GM18873 (cell line): ENCODE data around the gene TMTC2.

Source experiments
- ATAC-seq: cut with Tn5 transposase; IDR thresholded peaks from one replicate; pipeline ENCODE4 v1.9.1; 2021; ENCODE audit warnings: mild to moderate bottlenecking, moderate library complexity, moderate number of reproducible peaks; ENCODE audit not compliant: unreplicated experiment, low FRiP score

TMTC2 gene

DNA sequence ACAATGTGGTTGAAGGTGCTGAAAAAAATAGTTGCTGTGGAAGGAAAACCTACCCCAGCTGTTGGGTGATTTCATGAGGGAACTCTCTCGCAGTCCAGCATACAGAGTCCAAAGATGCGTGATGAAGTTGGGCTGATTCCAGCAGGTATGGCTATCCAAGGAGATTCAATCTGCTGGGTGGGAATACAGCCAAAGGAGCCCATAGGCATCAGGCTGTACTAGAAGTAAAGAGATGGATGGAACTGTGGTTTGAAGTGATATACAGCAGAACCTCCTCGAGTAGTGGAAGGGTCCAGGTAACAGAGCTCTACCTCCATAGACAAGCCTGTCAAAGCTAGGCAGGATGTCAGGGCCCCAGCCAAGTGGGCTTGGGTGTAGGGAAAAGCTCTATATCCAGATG is 11.5 kb upstream of the TMTC2 start:
- no peak for ATAC-seq

DNA sequence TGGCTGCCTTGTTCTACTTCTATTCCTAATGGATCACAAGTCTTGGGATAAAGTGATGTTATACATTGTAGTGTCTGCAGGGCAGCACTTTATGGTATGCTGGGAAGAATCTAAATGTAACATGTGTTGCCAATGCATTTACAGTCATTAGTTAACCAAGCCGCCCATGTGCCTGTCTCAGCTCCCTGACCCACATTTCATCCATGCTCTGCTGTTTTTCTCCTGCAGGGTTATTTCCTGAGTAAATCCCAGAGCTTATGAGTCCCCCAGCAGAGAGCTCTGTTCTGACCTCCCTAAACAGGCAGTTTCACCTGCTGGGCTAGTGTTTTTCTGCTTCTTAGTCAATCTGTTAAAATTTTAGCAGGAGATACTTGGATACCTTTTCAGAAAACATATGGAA is 4.4 kb upstream of the TMTC2 start:
- no peak for ATAC-seq

DNA sequence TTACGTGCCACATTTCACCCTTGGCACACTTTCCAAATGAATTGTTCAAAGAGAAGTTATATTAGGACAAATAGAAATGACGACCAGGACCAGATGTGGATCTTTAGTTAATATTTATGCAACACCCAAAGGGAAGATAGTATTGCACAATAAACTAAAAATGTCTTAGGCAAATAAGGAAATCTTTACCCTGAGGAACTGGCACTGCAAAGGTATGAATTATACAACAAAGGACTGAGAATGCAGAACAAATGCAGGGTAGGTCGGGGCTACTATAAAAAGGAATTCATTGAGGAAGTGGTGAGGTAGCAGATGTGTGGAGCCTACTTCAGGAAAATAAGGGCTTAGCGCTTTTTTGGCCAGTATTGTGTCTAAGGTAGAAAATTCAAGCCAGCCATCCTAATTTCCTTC is 3.9 kb upstream of the TMTC2 start:
- ATAC-seq, result no peak

DNA sequence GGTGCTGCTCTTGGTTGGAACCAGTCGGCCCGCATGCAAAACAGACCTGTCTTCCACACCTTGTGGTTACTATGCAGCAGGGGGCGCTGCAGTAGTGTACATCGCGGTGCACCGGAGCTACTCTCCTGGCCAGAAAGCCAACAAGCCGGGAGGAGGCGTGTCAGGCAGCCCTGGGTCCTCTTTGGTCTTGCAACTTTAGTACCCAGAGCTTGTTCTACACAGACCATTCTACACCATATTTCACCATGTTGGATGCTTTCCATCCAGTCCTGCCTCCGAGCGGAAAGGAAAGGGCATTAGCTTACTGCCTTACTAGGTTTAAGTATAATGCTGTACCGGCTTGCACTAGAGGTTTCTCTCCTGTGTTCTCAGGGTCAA is 927 bp upstream of the TMTC2 start:
- ATAC-seq, result peak; percentile 65

DNA sequence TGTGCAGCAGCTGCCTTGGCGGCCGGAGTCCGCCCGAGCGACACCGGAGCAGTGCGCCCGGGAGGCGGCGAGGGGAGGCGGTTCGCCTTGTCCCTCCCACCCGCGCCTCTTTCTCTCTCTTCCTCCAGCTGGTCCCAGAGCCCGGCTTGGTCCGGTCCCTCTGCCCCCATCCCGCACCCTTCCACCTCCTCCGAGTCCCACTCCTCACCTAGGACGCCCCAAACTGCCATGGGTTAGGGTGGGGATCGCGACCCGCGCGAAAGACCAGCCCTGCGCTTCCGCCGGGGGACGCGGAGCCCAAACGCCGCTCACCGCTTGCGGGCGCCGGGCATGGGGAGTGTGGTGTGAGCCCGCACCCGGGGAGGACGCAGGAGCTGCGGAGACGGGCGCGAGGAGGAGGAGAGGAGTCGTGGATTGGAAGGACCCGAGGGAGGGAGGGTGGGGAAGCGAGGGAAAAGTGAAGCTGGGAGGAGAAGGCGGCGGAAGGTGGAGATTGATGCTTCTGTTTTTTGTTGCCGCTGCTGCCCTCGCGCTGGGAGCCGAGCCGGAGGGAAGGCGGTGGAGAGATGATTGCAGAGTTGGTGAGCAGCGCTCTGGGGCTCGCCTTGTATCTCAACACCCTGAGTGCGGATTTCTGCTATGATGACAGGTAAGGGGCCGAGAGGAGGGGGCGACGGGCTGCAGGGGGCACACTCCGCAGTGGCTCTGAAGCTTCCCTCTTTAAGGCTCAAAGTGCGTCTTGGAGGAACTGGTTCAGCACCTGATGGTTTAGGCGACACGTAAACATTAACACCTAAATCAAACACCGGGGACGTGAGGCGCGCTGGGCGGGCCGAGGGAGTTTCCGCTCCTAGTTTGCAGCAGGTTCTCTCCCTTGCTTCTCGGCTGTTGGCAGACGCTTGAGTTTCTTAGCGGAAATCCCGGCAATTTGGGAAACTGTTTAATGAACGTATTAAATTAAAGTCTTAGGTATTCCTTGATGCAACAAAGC is 610 bp downstream of the TMTC2 start:
- peak; percentile 26 for ATAC-seq

DNA sequence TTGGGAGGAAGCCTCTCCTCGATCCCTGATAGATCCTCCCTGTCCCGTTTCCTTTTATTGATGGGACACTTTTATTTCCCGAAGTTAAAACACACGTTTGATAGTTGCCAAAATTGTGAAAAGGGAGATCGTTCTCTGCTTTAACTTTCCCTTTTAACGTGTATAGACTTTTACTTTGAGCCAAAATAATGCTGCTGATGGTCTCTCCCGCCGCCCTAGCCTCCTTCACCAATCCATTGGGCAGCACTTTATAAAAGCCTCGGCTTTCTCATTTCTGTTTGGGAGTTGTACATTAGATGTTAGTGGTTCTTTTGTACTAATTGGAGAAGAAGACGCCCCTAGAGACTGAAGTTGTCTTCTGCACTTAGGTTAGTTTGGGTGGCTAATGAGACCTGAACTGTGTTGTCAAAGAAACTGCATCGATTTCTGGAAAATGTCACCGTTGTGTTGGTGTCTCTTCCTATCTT is 1.4 kb downstream of the TMTC2 start:
- no peak for ATAC-seq

DNA sequence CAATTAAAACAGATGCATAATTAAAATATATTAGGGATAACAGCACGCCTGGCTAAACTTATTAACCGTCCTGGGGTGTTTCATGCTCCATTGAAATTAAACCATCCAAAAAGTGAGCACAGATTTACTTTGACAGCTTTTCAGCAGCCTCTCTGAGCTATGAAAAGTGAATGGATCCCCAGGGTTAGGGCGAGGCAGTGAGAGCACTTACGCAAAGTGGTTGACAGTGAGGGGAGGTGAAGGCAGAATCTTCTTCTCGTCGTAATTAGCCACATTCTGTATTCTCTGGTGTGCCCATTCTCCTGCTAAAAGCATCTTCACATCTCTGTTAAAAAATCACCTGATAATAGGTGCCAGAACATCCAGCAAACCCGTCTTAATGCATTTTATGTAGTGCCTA is 1.9 kb downstream of the TMTC2 start:
- no peak for ATAC-seq

DNA sequence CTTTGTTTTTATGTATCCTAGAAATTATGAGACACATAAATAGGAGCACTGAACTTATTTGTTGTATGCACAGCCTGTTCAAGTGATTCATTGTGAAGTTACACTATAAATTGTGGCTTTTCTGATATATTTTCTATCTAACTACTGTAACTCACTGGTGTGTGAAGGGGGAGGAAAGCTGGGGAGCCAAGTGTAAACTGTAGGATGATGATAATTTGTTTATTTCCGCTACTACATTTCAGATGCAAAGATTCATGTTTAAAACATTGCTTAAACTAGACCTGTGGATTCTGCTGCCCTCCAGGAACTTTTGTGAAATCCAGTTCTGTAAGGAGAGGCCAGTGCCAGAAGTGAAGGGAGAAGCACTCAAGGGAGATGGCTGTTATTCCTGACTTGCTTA is 3.3 kb downstream of the TMTC2 start:
- no peak for ATAC-seq

DNA sequence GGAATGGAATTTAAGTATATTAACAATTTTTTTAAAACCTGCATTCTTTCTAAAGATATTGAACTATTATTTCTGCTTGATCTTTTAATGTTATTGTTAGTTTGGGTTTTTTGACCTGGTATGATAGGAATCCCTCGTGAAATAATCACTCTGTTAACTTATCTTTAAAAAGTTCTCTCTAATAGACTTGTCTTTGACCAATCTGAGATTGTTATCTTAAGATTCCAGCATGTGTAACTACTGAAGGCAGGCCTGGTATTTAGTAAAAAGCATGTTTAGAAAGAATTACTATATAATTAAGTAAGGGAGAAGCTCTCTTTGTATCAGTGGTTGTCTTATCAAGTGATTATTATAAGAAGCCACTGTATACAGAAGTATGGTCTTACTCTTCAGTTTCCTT is 4.8 kb downstream of the TMTC2 start:
- no peak for ATAC-seq

DNA sequence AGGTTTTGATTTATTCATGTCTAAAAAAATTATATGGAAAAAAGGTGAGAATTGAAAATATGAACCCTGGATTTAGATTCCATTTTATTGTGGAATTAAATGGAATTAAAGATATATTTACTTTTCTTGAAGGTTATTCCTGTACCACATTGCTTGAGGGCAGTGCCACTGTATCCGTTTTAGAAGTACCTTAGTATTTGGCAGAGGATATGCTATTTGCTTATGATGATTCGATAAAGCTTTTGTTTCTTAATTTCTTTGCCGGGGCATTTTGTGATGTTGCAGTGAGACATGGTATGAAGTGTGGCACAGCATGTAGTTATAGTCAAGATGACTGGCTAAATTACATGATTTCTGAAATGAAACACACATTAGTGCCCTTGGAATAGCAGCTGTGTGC is 7.6 kb downstream of the TMTC2 start:
- no peak for ATAC-seq

DNA sequence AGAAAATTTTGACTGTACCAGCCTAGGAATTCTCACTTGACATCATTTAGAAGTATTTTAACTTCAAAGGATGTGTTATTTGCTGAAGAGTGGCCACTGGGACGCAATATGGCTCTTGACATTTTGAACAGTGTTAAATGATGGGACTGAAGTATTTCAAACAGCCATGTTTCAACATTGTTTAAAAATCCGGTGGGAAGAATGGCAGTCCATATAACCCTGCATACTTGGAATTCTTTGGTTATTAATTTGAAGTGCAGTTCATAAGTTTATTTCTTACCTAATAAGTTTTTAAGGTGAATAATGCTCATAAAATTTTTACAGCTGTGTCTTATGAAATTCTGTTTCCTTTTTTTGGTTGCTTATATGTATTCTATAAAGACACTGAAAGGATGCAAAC is 8.3 kb downstream of the TMTC2 start:
- no peak for ATAC-seq

DNA sequence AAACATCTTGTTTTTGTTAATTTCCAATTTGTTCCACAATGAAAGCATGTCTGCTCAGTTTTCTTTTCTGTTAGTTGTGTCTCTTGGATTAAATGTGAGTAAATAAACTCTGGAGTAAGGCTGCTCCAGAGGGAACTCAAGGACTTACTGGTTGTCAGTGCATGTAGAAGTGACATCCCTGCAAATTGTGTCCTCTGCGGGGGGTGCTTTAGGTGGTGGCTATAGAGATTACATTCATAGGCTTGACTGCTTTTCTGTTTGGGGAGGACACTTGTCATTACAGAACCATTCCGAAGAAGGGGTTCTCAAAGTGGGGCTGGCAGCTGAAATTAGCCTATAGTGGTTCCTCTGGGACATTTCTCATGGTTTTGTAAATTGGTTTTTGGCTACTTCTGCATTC is 8.8 kb downstream of the TMTC2 start:
- no peak for ATAC-seq

DNA sequence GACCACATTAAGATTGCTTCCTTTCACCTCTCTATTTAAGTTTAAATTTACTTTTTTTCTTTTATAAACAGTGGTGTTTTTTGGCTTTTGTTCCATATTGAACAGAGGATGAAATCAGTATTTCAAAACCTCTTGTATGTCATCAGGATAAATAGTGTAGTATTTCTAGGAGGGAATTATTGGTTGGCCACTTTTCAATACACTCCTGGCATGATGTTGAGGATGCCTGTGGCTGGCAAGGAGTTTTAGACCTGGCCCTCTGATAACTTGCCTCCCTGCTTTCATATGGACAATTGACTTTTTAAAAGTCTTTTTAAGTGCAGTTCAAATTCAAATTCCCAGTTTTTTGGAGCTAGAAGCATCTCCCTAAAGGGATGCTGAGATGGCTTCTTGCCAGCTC is 9.8 kb downstream of the TMTC2 start:
- ATAC-seq, result no peak

DNA sequence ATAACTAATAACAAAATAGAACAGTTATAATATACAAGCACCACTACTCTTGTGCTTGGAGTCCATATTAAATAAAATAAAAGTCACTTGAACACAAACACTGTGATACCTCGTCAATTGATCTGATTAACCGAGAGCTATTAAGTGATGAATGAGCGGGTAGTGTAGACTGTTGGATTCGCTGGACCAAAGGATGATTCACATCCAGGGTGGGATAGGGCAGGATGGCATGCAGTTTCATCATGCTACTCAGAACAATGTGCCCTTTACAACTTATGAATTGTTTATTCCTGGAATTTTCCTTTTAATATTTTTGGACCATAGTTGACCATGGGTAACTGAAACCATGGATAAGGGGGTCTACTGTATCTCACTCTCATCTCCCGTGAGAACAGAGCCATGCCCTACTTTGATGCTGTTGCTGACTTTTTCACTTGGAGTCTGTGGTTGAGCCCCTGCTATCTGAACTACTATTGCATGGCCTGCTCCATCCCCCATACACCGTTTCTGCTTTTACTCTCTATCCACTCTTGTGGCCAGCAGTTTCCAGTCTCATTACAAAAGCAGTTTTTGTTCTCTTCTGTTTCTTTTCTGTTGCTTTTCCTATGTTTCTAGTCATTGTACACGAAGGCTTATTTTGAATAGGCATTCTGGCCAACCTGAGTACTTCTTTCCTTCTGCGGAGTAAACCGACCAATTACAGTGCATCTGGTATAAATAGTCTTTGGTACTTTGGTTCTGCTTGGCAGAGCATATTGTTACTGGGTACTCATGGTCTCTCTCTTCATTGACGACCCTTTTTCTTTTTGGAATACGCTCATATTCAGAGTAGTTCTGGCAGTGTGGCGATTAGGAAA is 12.2 kb downstream of the TMTC2 start:
- no peak for ATAC-seq

DNA sequence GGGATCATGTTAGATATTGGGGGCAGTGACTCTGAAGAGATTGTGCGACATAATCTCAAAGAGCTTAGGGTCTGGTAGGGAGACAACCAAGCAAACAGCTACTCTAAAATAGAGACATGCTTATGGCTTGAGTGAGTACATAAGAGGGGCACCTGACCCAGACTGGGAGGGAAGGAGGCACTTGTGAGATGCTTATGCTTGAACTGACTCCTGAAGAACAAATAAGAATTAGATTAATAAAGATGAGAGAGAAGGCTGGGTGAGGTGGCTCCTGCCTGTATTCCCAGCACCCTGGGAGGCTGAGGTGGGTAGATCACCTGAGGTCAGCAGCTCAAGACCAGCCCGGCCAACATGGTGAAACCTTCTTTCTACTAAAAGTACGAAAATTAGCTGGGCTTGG is 19.1 kb downstream of the TMTC2 start:
- no peak for ATAC-seq

DNA sequence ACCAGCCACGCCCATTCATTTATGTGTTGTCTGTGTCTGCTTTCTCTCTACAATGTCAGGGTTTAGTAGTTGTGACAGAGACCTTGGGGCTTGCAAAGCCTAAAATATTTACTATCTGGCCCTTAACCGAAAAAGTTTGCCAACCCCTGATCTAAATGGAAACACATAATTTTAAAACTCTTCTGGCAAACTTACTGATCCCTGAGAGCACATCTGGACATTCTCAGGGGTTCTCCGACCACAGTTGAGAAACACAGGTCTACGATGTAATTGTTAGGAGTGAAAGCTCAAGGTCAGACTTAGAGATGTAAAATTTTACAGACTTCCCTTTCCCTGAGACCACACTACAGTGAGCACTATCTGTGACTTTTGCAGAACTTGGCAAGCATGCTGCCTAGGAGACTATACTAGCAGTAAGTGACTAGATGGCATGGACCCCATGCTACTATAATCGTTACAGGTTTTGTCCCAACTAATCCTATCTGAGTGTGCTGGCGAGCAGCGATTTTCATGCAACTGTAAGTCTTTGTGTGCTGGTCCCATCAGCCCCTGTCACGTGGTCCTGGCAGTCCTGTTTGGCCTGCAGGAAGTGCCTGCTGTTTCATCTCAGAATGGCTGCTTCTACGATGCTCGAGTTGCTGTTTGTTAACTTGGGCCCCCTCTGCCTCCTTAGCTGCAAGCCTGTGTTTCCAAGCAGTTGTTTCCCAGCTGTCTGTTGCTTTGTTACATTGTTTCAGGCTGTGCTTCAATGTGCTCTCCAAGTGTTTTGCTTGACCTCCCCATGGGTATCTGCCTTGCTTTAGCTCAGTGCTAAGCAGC is 21.6 kb downstream of the TMTC2 start:
- no peak for ATAC-seq

DNA sequence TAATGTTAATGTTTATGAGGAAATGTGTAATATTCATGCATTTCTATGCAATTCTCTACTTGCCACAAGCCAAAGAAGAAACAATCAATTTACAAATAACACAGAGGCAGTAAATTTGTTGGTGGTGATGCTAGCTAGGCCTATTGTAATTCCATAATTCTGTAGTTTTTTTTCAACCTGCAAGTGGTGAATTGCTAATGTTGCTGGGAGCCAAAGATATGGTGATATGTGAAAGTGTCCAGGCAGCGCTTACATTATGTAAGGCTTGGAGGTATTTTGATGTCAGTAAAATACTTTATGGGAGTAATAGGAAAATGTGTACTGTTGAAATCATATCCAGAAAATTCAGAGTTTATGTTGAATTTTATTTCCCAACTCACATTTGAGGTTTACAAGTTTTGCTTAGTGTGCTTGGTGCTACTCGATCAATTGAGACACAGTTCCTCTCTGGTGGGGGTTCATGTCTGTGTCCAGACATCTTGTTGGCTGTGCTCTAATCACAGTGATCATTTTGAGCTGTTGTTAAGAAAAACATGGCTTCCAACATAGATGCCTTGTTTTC is 23.2 kb downstream of the TMTC2 start:
- ATAC-seq, result no peak

DNA sequence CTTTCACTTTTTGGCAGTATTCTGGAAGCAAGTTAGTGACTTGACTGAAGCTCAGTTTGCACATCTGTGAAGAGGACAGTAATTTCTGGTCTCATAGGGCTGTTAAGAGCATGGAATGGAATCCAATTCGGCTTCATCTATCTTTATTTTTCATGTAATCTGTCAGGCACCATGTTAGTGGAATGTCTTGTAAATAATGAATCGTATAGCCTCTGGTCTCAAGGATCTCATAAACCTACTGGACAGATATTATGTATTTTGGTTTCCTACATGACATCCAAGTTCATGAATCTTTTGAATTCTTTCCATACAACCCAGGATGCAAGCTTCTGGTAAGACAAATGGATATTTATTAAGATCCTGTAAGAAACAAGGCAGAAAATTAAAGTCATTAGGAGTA is 24.0 kb downstream of the TMTC2 start:
- no peak for ATAC-seq

DNA sequence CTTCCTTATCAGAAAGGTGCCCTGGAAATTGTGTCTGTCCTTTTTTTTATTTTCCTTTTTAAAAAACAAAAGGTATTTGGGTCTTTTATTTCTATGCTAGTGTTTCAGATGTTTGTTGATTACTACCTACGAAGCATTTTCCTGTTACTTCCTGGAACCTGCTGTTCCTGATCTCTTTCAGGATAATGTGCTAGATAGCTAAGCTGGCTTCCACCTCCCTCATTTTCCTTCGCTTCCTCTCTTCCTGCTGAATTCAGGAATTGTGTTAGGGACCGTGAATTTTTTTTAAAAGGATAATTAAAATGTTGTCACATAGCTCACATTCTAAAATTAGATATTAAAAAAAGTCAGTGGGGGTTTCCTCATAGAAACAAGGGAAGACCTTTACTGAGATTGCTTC is 27.7 kb downstream of the TMTC2 start:
- ATAC-seq, result no peak

DNA sequence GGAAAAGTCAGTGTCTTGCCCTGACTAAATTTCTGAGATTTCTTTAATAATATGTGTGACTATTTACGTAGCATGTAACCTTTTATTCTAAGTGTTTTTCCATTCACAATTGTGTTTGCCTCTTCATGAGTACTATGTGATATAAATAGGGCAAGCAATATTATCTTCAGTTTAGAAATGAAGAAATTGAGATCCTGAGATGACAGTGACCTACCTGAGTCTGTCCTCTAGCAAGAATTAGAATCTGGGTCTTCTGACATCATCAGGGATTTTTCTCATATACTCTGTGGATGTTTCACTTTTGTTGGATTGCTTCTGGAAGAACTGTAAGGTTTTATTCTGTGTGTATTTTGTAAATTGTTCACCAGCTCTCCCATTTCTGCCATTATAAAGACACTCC is 35.0 kb downstream of the TMTC2 start:
- no peak for ATAC-seq
